Smooth muscle cell (in vitro differentiated cells): ENCODE data around the gene ABCC1. TPM values are rescaled to one million over a fixed set of nuclear protein-coding genes. Genes with fewer than 3 reads are reported as not detected.

Source experiments
- DNase-seq: peaks from one replicate; lab custom pipeline; 2025; ENCODE audit not compliant: unreplicated experiment; lab: John Stamatoyannopoulos, UW
- H2AFZ ChIP-seq: fragments of 200-600 bp; sonication (generic); 2 replicates; pipeline ENCODE4 v1.6.0; 2016; ENCODE audit warnings: antibody characterized with exemption, low read depth, mild to moderate bottlenecking
- H3F3A ChIP-seq: fragments of 200-600 bp; sonication (generic); 2 replicates; pipeline ENCODE4 v1.6.0; 2017; ENCODE audit warnings: antibody characterized with exemption, low read depth
- H3K27ac ChIP-seq: fragments of 200-600 bp; sonication (generic); 2 replicates; pipeline ENCODE4 v1.5.1; 2016; ENCODE audit warnings: low read depth, mild to moderate bottlenecking
- H3K27me3 ChIP-seq: fragments of 200-600 bp; sonication (generic); 2 replicates; pipeline ENCODE4 v1.6.1; 2016; ENCODE audit warnings: low read depth, mild to moderate bottlenecking
- H3K36me3 ChIP-seq: fragments of 200-600 bp; sonication (generic); 2 replicates; pipeline ENCODE4 v1.5.1; 2016; ENCODE audit warnings: low read depth
- H3K4me1 ChIP-seq: fragments of 200-600 bp; sonication (generic); 2 replicates; pipeline ENCODE4 v1.5.1; 2016; ENCODE audit warnings: low read depth
- H3K4me2 ChIP-seq: fragments of 200-600 bp; sonication (generic); 2 replicates; pipeline ENCODE4 v1.6.0; 2016; ENCODE audit warnings: mild to moderate bottlenecking
- H3K4me3 ChIP-seq: fragments of 200-600 bp; sonication (generic); 2 replicates; pipeline ENCODE4 v1.5.1; 2016; ENCODE audit warnings: mild to moderate bottlenecking
- H3K79me2 ChIP-seq: fragments of 200-600 bp; sonication (generic); 2 replicates; pipeline ENCODE4 v1.6.0; 2016; ENCODE audit warnings: low read depth, mild to moderate bottlenecking
- H3K9ac ChIP-seq: fragments of 200-600 bp; sonication (generic); 2 replicates; pipeline ENCODE4 v1.6.0; 2016; ENCODE audit warnings: low read depth
- H3K9me3 ChIP-seq: fragments of 200-600 bp; sonication (generic); replicated peaks from 2 replicates; pipeline ENCODE4 v1.5.1; 2016; ENCODE audit warnings: low read depth
- H4K20me1 ChIP-seq: fragments of 200-600 bp; sonication (generic); 2 replicates; pipeline ENCODE4 v1.6.0; 2016; ENCODE audit warnings: low read depth
- CTCF ChIP-seq: fragments of 200-600 bp; sonication (generic); IDR thresholded peaks from 2 replicates; pipeline ENCODE4 v1.5.1; 2017; ENCODE audit warnings: borderline replicate concordance, mild to moderate bottlenecking, antibody characterized with exemption; ENCODE audit not compliant: insufficient read depth, poor library complexity, severe bottlenecking
- WGBS: methylation state at CpG from one replicate; pipeline ENCODE4 v1.1.7; 2016; ENCODE audit warnings: low lambda C conversion rate; 5-methylcytosine and 5-hydroxymethylcytosine counted together
- polyA plus RNA-seq: library from polyadenylated mRNA; unstranded; fragments of >200 nt; fragmentation: Nextera tagmentation; extraction: Ambion mirVana; gene quantifications from 2 replicates; pipeline ENCODE4 v1.2.1, GENCODE V29; 2016
- total RNA-seq: library from RNA; depleted of rRNA; stranded (reverse); fragments of >200 nt; gene quantifications from 2 replicates; pipeline ENCODE4 v1.2.3, GENCODE V29; 2014

ABCC1 gene
- total and polyA plus RNA-seq, 2 experiments from 2014 or later: 10.2 to 22.7 TPM

GRCh38 chr16:15966836-15967546 lies 17.6 kb downstream of the ABCC1 start:
- TF ChIP-seq CTCF: no peak
- H3F3A ChIP-seq: no peaks in the 10 kb centered on the region
- H3K36me3 ChIP-seq: no peaks in the 10 kb centered on the region
- H3K4me2 ChIP-seq: no peak overlapping the region
- peaks cover 46% of the 10 kb centered on the region for H3K79me2 ChIP-seq
- no peaks in the 10 kb centered on the region for H3K4me1 ChIP-seq
- DNase-seq: no peak
- H3K4me3 ChIP-seq: no peak overlapping the region
- H3K27ac ChIP-seq: no peak overlapping the region
- no peaks in the 10 kb centered on the region for H3K9me3 ChIP-seq
- H3K27me3 ChIP-seq: no peaks in the 10 kb centered on the region
- no peak overlapping the region for H3K9ac ChIP-seq
- 72% methylated on average over 5 of the region's 5 CpGs for WGBS
- no peak overlapping the region for H2AFZ ChIP-seq
- peaks cover 54% of the 10 kb centered on the region for H4K20me1 ChIP-seq

DNA sequence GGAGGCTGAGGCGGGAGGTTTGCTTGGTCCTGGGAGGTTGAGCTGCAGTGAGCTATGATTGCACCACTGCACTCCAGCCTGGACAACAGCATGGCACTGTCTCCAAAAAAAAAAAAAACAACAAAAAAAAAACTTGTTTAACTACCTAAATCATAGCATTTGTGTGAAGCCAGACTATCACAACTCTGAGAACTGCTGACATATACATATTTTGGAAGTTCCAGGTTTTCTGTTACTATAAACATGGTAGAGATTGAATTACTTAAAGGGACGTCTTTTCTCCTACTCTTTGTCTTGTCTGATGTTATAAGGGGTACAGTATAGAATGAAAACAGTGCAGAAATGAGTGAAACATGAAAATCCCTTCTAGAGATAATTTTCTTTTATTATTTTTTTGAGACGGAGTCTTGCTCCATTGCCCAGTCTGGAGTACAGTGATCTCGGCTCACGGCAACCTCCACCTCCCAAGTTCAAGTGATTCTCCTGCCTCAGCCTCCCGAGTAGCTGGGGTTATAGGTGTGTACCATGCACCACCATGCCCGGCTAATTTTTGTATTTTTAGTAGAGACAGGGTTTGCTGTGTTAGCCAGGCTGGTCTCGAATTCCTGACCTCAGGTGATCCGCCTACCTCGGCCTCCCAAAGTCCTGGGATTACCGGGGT lies 18.4 kb downstream of the ABCC1 start:
- no peak for TF ChIP-seq CTCF
- H3F3A ChIP-seq: no peaks in the 10 kb centered on the region
- H3K4me3 ChIP-seq: no peak overlapping the region
- no peaks in the 10 kb centered on the region for H3K9me3 ChIP-seq
- peaks cover 38% of the 10 kb centered on the region for H3K79me2 ChIP-seq
- no peak overlapping the region for H3K9ac ChIP-seq
- no peak for DNase-seq
- no peak overlapping the region for H3K27ac ChIP-seq
- 96% methylated on average over 11 of the region's 11 CpGs for WGBS
- H4K20me1 ChIP-seq: peaks cover 56% of the 10 kb centered on the region
- no peaks in the 10 kb centered on the region for H3K27me3 ChIP-seq
- no peak overlapping the region for H3K4me2 ChIP-seq
- H3K36me3 ChIP-seq: no peaks in the 10 kb centered on the region
- no peaks in the 10 kb centered on the region for H3K4me1 ChIP-seq
- H2AFZ ChIP-seq: no peak overlapping the region

- Histone ChIP-seq H3F3A (no peaks in the 10 kb centered on the region), H3K79me2 (peaks cover 30% of the 10 kb centered on the region)
- TF ChIP-seq CTCF: no peak
Observed at GRCh38 chr16:15970202-15970601, 20.8 kb downstream of the ABCC1 start.

More at GRCh38 chr16:15970202-15970601, 20.8 kb downstream of the ABCC1 start:
- Histone ChIP-seq H3K27ac (no peak overlapping the region), H3K4me3 (no peak overlapping the region), H2AFZ (no peak overlapping the region), H4K20me1 (peaks cover 58% of the 10 kb centered on the region), H3K9ac (no peak overlapping the region), H3K9me3 (no peaks in the 10 kb centered on the region), H3K4me2 (no peak overlapping the region), H3K27me3 (no peaks in the 10 kb centered on the region), H3K4me1 (no peaks in the 10 kb centered on the region), H3K36me3 (no peaks in the 10 kb centered on the region)
- 97% methylated on average over 3 of the region's 3 CpGs for WGBS
- no peak for DNase-seq
